GM12873 (cell line): ENCODE data around the gene SPACDR.

Experiments
- CTCF ChIP-seq: IDR thresholded peaks from 2 replicates; pipeline ENCODE4 v1.5.1; 2012; ENCODE audit warnings: low read depth, mild to moderate bottlenecking, moderate library complexity, low read length, control low read depth; ENCODE audit not compliant: insufficient read depth; ENCODE audit errors: missing control alignments

Gene SPACDR

GRCh38 chr7:100476101-100476780 lies 12.2 kb upstream of the SPACDR start:
- no peak for TF ChIP-seq CTCF

- no peak for TF ChIP-seq CTCF
These were observed 11.5 kb upstream of the SPACDR start for GRCh38 chr7:100475549-100475948.

GRCh38 chr7:100472854-100473499 lies 8.9 kb upstream of the SPACDR start:
- TF ChIP-seq CTCF = no peak

GRCh38 chr7:100472121-100472851 lies 8.2 kb upstream of the SPACDR start:
- TF ChIP-seq CTCF = no peak

GRCh38 chr7:100471021-100471420 lies 7.0 kb upstream of the SPACDR start:
- no peak for TF ChIP-seq CTCF

GRCh38 chr7:100469227-100470044 lies 5.4 kb upstream of the SPACDR start:
- TF ChIP-seq CTCF = peak; percentile 100

- TF ChIP-seq CTCF = no peak
These were observed 3.7 kb upstream of the SPACDR start for GRCh38 chr7:100467638-100468373.
